Amygdala (tissue), 56 donors: ENCODE measurements around the gene KCND1.
A peak's percentile ranks its signal among the peaks of the same experiment; 100 is the strongest.

Experiments
- DNase-seq, 56 donors: peaks; one replicate each; lab custom pipeline; 2025; lab: John Stamatoyannopoulos, UW

The KCND1 gene

GRCh38 chrX:48975541-48975940, 3.9 kb upstream of the KCND1 start:
- no peak for DNase-seq

GRCh38 chrX:48975041-48975440, 3.4 kb upstream of the KCND1 start:
- no peak for DNase-seq

GRCh38 chrX:48974574-48974973, 2.9 kb upstream of the KCND1 start:
- no peak for DNase-seq

- no peak for DNase-seq
Observed at GRCh38 chrX:48974033-48974432, 2.4 kb upstream of the KCND1 start.

- DNase-seq = peak in 22 of 56 donors; percentile 0 to 47 (median 6)
Observed at GRCh38 chrX:48972220-48973164, 848 bp upstream of the KCND1 start.

GRCh38 chrX:48969471-48969870, 2.2 kb downstream of the KCND1 start:
- DNase-seq = no peak

- no peak for DNase-seq
Observed at GRCh38 chrX:48968377-48968776, 3.3 kb downstream of the KCND1 start.

GRCh38 chrX:48966796-48967579, 4.7 kb downstream of the KCND1 start:
- no peak for DNase-seq

GRCh38 chrX:48965959-48966358, 5.7 kb downstream of the KCND1 start:
- DNase-seq = no peak

- DNase-seq = no peak
Observed at GRCh38 chrX:48961585-48962091, 10.0 kb downstream of the KCND1 start.

GRCh38 chrX:48960291-48960690, 11.4 kb downstream of the KCND1 start:
- DNase-seq = peak in 1 of 56 donors; percentile 0

GRCh38 chrX:48958635-48959094, 13.0 kb downstream of the KCND1 start:
- peak in 11 of 56 donors; percentile 7 to 58 (median 18) for DNase-seq

GRCh38 chrX:48957827-48958634, 13.6 kb downstream of the KCND1 start:
- peak; percentile 33 to 98 (median 90) for DNase-seq

GRCh38 chrX:48957477-48957826, 14.2 kb downstream of the KCND1 start, which contains the start of gene OTUD5:
OTUD5 (minus strand) TSS chrX:48957607; CDS start chrX:48957570, 37 bp downstream.
- peak in 48 of 56 donors; percentile 11 to 79 (median 54) for DNase-seq

GRCh38 chrX:48956728-48957414, 14.8 kb downstream of the KCND1 start:
- DNase-seq = peak in 2 of 56 donors; percentile 1 to 3

- no peak for DNase-seq
Observed at GRCh38 chrX:48948589-48948988, 23.1 kb downstream of the KCND1 start.

GRCh38 chrX:48945517-48946348, 25.9 kb downstream of the KCND1 start:
- DNase-seq = peak in 23 of 56 donors; percentile 0 to 41 (median 3)

- no peak for DNase-seq
Observed at GRCh38 chrX:48942895-48943294, 28.7 kb downstream of the KCND1 start.
